Activated CD4-positive, alpha-beta T cell treated with anti-CD3 and anti-CD28 coated beads, Interleukin-2, amount 10 ng/mL, durations not matched to agents 7 days and 5 days (primary cell): ENCODE results near the gene MPI. TPM values are rescaled to one million over a fixed set of nuclear protein-coding genes. Genes with fewer than 3 reads are reported as not detected.
"Not testable (repeated sequence)": the region's sequence is repeated elsewhere in the genome, so short reads cannot be mapped to it uniquely, and the experiment has no call there.

ENCODE experiments used
- CTCF ChIA-PET: fragments of 350-600 bp; sonication (Branson Sonifier 250); formaldehyde crosslinking; loops from one replicate; lab custom pipeline; 2021; ENCODE audit warnings: antibody characterized with exemption; lab: Charles Lee
- POLR2A ChIA-PET: fragments of 350-600 bp; sonication (Branson Sonifier 250); formaldehyde crosslinking; loops from one replicate; lab custom pipeline; 2021; ENCODE audit warnings: antibody characterized with exemption; lab: Charles Lee
- DNase-seq: peaks from one replicate; pipeline ENCODE4 v3.0.0-alpha.2; 2020
- H3K27ac Mint-ChIP-seq: one replicate; pipeline ENCODE4 v1.8.0; 2021; ENCODE audit warnings: mild to moderate bottlenecking, moderate library complexity, mixed read lengths
- H3K27me3 Mint-ChIP-seq: one replicate; pipeline ENCODE4 v1.8.0; 2021; ENCODE audit warnings: mixed read lengths
- H3K36me3 Mint-ChIP-seq: one replicate; pipeline ENCODE4 v1.8.0; 2021; ENCODE audit warnings: low read depth, mixed read lengths
- H3K4me1 Mint-ChIP-seq: one replicate; pipeline ENCODE4 v1.8.0; 2021; ENCODE audit warnings: mixed read lengths
- H3K4me3 Mint-ChIP-seq: one replicate; pipeline ENCODE4 v1.8.0; 2021; ENCODE audit warnings: mild to moderate bottlenecking, moderate library complexity, mixed read lengths
- H3K9me3 Mint-ChIP-seq: one replicate; pipeline ENCODE4 v1.8.0; 2021; ENCODE audit warnings: mixed read lengths
- total RNA-seq, 2 experiments: library from RNA; stranded (reverse); gene quantifications; one replicate each; pipeline ENCODE4 v1.2.3, GENCODE V29; 2021

MPI gene
- total RNA-seq, 2 experiments from 2014 or later: 58.1 to 64.1 TPM

GRCh38 chr15:74884428-74885223 is 5.2 kb upstream of the MPI start:
- ChIA-PET CTCF (interaction anchor here (0.8 to 2.8 kb wide), 6 partner anchors 11 to 113 kb away, joined by 3 to 15 read pairs (median 3); partner anchors contain the start of gene SCAMP2), POLR2A (interaction anchor here (0.6 kb wide), 1 partner anchor 40 kb away, joined by 3 read pairs; no protein-coding TSS in a partner anchor)
- H3K27ac Mint-ChIP-seq: no peak overlapping the region
- peaks cover 28% of the 10 kb centered on the region for H3K4me1 Mint-ChIP-seq
- no peak overlapping the region for H3K4me3 Mint-ChIP-seq
- no peak for DNase-seq
- peaks cover 7% of the 10 kb centered on the region for H3K27me3 Mint-ChIP-seq
- H3K36me3 Mint-ChIP-seq: peaks cover 4% of the 10 kb centered on the region
- peaks cover 5% of the 10 kb centered on the region for H3K9me3 Mint-ChIP-seq

- no peak overlapping the region for H3K4me3 Mint-ChIP-seq
- no peak for DNase-seq
- no peak overlapping the region for H3K27ac Mint-ChIP-seq
- ChIA-PET CTCF (interaction anchor here (1.3 to 2.8 kb wide), 2 partner anchors 16 to 32 kb away, joined by 3 to 15 read pairs; no protein-coding TSS in a partner anchor), POLR2A (no interaction called here)
- H3K4me1 Mint-ChIP-seq: peaks cover 35% of the 10 kb centered on the region
- peaks cover 5% of the 10 kb centered on the region for H3K9me3 Mint-ChIP-seq
- peaks cover 7% of the 10 kb centered on the region for H3K27me3 Mint-ChIP-seq
- H3K36me3 Mint-ChIP-seq: peaks cover 9% of the 10 kb centered on the region
Observed at GRCh38 chr15:74885461-74885860, 4.4 kb upstream of the MPI start.

DNA sequence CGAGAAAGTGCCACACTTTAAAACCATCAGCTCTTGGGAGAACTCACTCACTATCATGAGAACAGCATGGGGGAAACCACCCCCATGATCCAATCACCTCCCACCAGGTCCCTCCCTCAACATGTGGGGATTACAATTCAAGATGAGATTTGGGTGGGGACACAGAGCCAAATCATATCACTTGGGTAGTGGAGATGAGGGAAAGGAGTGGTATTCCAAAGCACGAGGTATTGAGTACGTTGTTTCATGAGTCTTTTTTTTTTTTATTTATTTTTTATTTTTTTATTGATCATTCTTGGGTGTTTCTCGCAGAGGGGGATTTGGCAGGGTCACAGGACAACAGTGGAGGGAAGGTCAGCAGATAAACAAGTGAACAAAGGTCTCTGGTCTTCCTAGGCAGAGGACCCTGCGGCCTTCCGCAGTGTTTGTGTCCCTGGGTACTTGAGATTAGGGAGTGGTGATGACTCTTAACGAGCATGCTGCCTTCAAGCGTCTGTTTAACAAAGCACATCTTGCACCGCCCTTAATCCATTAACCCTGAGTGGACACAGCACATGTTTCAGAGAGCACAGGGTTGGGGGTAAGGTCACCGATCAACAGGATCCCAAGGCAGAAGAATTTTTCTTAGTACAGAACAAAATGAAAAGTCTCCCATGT is 2.2 kb upstream of the MPI start:
- H3K9me3 Mint-ChIP-seq, POLR2A ChIA-PET, H3K4me3 Mint-ChIP-seq, DNase-seq, H3K27me3 Mint-ChIP-seq, H3K27ac Mint-ChIP-seq: not testable (repeated sequence)
- H3K4me1 Mint-ChIP-seq: peaks cover 55% of the 10 kb centered on the region
- H3K36me3 Mint-ChIP-seq: peaks cover 26% of the 10 kb centered on the region
- CTCF ChIA-PET: interaction anchor here (1.2 to 2.8 kb wide), 3 partner anchors 14 to 18 kb away, joined by 3 to 17 read pairs (median 3); no protein-coding TSS in a partner anchor

DNA sequence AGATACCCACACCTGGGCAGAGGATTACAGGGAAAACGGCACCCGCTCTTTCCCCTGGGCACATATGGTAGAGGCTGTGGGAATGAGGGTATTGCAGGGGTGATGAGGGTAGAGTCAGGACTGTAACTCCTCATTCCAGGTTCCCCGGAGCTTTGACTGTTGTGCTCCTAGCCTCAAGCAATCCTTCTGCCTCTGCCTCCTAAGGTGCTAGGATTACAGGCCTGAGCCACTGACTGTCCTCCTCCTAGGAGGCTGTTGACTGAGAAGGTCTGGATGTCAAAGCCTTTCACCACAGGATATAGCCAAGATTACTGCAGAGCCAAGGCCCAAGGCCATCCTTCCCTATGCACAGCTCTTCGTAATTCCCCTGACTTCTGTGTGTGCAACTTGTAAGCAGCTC is 1.1 kb upstream of the MPI start:
- H3K9me3 Mint-ChIP-seq: no peaks in the 10 kb centered on the region
- ChIA-PET POLR2A (no interaction called here), CTCF (interaction anchor here (0.9 to 2.8 kb wide), 7 partner anchors 13 to 89 kb away, joined by 3 to 17 read pairs (median 3); no protein-coding TSS in a partner anchor)
- DNase-seq: no peak
- peak overlapping the region; percentile 92 for H3K4me3 Mint-ChIP-seq
- H3K27me3 Mint-ChIP-seq: peaks cover 3% of the 10 kb centered on the region
- peak overlapping the region; percentile 88 for H3K27ac Mint-ChIP-seq
- peaks cover 62% of the 10 kb centered on the region for H3K4me1 Mint-ChIP-seq
- peaks cover 36% of the 10 kb centered on the region for H3K36me3 Mint-ChIP-seq

DNA sequence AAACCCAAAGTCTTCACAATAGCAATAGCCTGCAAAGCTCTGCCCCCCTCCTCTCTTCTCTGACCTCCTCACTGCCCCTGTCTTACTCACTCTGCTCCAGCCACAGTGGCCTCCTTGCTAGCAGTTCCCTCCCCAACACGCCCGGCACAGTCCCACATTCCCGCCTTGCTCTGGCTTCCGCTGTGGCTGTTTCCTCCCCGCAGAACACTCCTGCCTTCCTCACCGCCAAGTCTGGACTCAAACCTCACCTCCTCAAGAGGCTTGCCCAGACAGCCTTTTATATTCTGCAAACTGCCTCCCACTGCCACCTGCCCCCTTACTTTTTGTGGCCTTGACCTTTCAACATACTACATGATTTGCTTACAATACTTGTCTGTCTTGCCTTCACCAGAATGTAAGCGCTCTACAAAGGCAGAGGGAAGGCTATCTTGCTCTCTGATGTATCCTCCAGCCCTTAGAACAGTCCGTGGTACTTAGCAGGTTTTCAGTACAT is 406 bp upstream of the MPI start:
- ChIA-PET CTCF (interaction anchor here (0.9 to 2.8 kb wide), 9 partner anchors 12 to 118 kb away, joined by 3 to 17 read pairs (median 4); no protein-coding TSS in a partner anchor), POLR2A (no interaction called here)
- DNase-seq: peak; percentile 29
- Mint-ChIP-seq H3K4me1 (peaks cover 57% of the 10 kb centered on the region), H3K36me3 (peaks cover 37% of the 10 kb centered on the region), H3K9me3 (no peaks in the 10 kb centered on the region), H3K4me3 (peak overlapping the region; percentile 92), H3K27ac (peak overlapping the region; percentile 88), H3K27me3 (peaks cover 3% of the 10 kb centered on the region)

DNA sequence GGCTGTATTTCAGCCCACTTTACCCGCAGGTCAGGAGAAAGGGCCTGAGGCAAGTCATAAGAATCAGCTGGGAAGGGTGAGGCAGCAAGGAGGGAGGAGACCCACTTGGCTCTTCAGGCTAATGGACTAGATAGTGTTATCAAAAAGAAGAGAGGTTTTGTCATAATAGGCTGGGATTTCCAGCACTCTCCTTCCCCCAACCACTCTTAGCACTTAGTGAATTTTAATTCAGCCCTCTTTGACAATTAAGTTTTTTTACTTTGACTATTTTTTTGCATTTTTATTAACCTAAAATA is 771 bp downstream of the MPI start:
- POLR2A ChIA-PET: no interaction called here
- Mint-ChIP-seq H3K27ac (peak overlapping the region; percentile 88), H3K4me3 (peak overlapping the region; percentile 92), H3K4me1 (peaks cover 56% of the 10 kb centered on the region), H3K9me3 (no peaks in the 10 kb centered on the region), H3K36me3 (peaks cover 37% of the 10 kb centered on the region), H3K27me3 (no peaks in the 10 kb centered on the region)
- CTCF ChIA-PET: interaction anchor here (1.0 to 2.8 kb wide), 3 partner anchors 11 to 119 kb away, joined by 4 to 17 read pairs (median 4); no protein-coding TSS in a partner anchor
- no peak for DNase-seq

DNA sequence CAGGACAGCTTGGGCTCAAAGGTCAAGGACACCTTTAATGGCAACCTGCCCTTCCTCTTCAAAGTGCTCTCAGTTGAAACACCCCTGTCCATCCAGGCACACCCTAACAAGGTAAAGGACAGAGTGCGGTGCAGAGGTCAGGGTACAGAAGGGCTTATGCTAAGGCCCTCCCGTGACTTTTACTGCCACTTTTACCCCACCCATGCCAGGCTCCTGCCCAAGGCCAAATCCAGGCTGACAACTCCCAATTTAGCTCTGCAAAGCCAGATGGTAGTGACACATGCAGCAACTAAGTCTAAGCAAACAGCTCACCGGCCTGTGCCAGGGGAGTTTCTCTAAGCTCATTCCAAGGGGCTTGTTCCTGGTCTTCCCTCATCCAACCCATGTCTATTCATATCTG is 1.6 kb downstream of the MPI start:
- POLR2A ChIA-PET: no interaction called here
- Mint-ChIP-seq H3K4me3 (peak overlapping the region; percentile 92), H3K9me3 (no peaks in the 10 kb centered on the region), H3K36me3 (peaks cover 40% of the 10 kb centered on the region), H3K4me1 (peaks cover 56% of the 10 kb centered on the region), H3K27me3 (no peaks in the 10 kb centered on the region), H3K27ac (peak overlapping the region; percentile 88)
- no peak for DNase-seq
- CTCF ChIA-PET: interaction anchor here (1.0 to 2.0 kb wide), 3 partner anchors 11 to 53 kb away, joined by 3 to 13 read pairs (median 4); no protein-coding TSS in a partner anchor

DNA sequence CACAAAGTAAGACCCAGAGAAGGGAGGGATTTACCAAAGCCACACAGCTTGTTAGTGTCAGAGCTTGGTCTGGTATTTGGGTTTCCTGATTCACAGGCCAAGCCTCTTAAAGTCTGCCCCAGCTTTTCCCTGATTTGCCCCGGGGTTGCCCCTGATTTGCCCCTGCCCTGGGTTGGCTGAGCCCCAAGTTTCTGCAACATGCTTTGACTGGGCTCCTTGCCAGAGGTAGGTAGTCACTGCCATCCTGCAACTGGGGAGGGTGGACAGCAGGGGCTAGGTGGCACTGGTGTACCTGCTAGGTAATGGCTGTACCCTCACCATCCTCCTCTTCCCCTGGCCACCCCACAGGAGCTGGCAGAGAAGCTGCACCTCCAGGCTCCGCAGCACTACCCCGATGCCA is 2.5 kb downstream of the MPI start:
- Mint-ChIP-seq H3K4me1 (peaks cover 56% of the 10 kb centered on the region), H3K9me3 (no peaks in the 10 kb centered on the region), H3K27ac (peak overlapping the region; percentile 97), H3K36me3 (peaks cover 46% of the 10 kb centered on the region), H3K27me3 (no peaks in the 10 kb centered on the region), H3K4me3 (no peak overlapping the region)
- POLR2A ChIA-PET: interaction anchor here (0.6 kb wide), 1 partner anchor 21 kb away, joined by 3 read pairs; no protein-coding TSS in a partner anchor
- CTCF ChIA-PET: interaction anchor here (1.0 to 2.0 kb wide), 4 partner anchors 10 to 53 kb away, joined by 3 to 13 read pairs (median 4); no protein-coding TSS in a partner anchor
- DNase-seq: no peak

- Mint-ChIP-seq H3K36me3 (peaks cover 50% of the 10 kb centered on the region), H3K4me3 (no peak overlapping the region), H3K4me1 (peaks cover 56% of the 10 kb centered on the region), H3K27ac (peak overlapping the region; percentile 97), H3K9me3 (no peaks in the 10 kb centered on the region), H3K27me3 (no peaks in the 10 kb centered on the region)
- no peak for DNase-seq
- POLR2A ChIA-PET: no interaction called here
- CTCF ChIA-PET: interaction anchor here (1.8 to 2.0 kb wide), 3 partner anchors 9 to 19 kb away, joined by 4 to 13 read pairs (median 10); partner anchors contain the start of gene FAM219B
Observed at GRCh38 chr15:74892931-74893330, 3.1 kb downstream of the MPI start.

DNA sequence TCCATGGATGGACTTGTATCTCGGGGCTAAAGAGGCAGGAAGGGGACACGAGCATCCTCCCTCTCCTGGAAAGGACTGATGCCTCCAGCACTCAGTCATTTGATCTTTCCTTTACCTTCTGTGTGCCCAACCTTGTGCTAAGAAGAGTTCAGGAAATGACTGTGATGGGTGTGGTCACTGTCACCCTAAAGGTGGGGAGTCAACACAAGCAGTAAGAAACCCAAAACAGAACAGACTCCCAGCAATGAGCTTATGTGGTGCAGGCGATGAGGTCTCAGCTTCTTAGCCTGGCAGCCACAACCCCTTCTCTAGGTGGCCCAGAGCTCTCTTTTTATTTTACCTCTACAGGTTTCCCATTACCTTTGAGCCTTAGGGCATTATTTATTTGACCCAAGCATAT is 3.8 kb downstream of the MPI start:
- peaks cover 54% of the 10 kb centered on the region for H3K4me1 Mint-ChIP-seq
- H3K9me3 Mint-ChIP-seq: no peaks in the 10 kb centered on the region
- CTCF ChIA-PET: interaction anchor here (0.6 to 1.9 kb wide), 10 partner anchors 8 to 192 kb away, joined by 3 to 10 read pairs (median 4); partner anchors contain the start of genes FAM219B and RPP25
- H3K36me3 Mint-ChIP-seq: peaks cover 50% of the 10 kb centered on the region
- no peaks in the 10 kb centered on the region for H3K27me3 Mint-ChIP-seq
- peak; percentile 75 for DNase-seq
- H3K4me3 Mint-ChIP-seq: peak overlapping the region; percentile 55
- H3K27ac Mint-ChIP-seq: peak overlapping the region; percentile 97
- POLR2A ChIA-PET: no interaction called here

DNA sequence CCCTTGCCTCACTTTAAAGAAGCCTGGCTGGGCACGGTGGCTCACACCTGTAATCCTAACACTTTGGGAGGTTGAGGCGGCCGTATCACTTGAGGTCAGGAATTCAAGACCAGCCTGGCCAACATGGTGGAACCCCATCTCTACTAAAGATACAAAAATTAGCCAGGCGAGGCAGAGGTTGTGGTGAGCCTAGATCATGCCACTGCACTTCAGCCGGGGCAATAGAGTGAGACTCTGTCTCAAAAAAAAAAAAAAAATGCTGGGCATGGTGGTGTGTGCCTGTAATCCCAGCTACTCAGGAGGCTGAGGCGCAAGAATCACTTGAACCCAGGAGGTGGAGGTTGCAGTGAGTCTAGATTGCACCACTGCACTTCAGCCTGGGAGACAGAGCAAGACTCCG is 4.5 kb downstream of the MPI start:
- ChIA-PET POLR2A (interaction anchor here (0.6 kb wide), 1 partner anchor 258 kb away, joined by 3 read pairs; no protein-coding TSS in a partner anchor), CTCF (interaction anchor here (0.6 to 2.3 kb wide), 7 partner anchors 12 to 124 kb away, joined by 3 to 10 read pairs (median 5); partner anchors contain the start of gene FAM219B)
- H3K27ac Mint-ChIP-seq: peak overlapping the region; percentile 97
- peaks cover 50% of the 10 kb centered on the region for H3K36me3 Mint-ChIP-seq
- H3K4me1 Mint-ChIP-seq: peaks cover 53% of the 10 kb centered on the region
- not testable (repeated sequence) for DNase-seq, H3K27me3 Mint-ChIP-seq, H3K9me3 Mint-ChIP-seq, H3K4me3 Mint-ChIP-seq

DNA sequence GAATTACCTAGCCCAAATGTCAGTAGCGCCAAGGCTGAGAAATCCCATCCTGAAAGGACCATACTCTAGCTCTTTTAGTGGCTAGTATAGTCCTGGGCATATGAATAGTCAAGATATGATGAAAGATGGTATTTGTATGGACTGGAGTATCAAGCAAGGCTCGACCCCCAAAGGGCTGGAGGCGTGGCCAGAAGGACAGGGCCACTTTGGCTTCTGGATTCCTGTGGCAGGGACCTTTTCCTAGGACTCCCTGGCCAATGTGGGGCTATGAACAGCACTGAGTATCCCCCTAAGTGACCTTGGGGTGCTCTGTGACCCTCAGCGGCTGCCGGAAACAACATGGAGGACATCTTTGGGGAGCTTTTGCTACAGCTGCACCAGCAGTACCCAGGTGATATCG is 6.0 kb downstream of the MPI start:
- no peaks in the 10 kb centered on the region for H3K27me3 Mint-ChIP-seq
- no peak overlapping the region for H3K4me3 Mint-ChIP-seq
- no peaks in the 10 kb centered on the region for H3K9me3 Mint-ChIP-seq
- ChIA-PET POLR2A (no interaction called here), CTCF (interaction anchor here (0.7 to 2.3 kb wide), 7 partner anchors 13 to 161 kb away, joined by 3 to 5 read pairs (median 3); partner anchors contain the start of gene ULK3)
- DNase-seq: no peak
- H3K4me1 Mint-ChIP-seq: peaks cover 48% of the 10 kb centered on the region
- H3K36me3 Mint-ChIP-seq: peaks cover 50% of the 10 kb centered on the region
- peak overlapping the region; percentile 50 for H3K27ac Mint-ChIP-seq
